Retinal pigment epithelial cell (primary cell): ENCODE data around the gene SEMA3G.

ENCODE experiments used
- DNase-seq: peaks from one replicate; pipeline ENCODE4 v3.0.0-alpha.2; 2010; ENCODE audit warnings: low read depth
- H3K4me3 ChIP-seq: 2 replicates; pipeline ENCODE4 v1.5.1; 2011; ENCODE audit warnings: mild to moderate bottlenecking, low read length, control low read depth, moderate library complexity
- TF ChIP-seq, protein P1 (sequence below): conservative IDR thresholded peaks from 2 replicates; pipeline ENCODE4 v1.5.1; 2011; ENCODE audit warnings: low read depth, low read length, control low read depth, inconsistent platforms

The SEMA3G gene

DNA sequence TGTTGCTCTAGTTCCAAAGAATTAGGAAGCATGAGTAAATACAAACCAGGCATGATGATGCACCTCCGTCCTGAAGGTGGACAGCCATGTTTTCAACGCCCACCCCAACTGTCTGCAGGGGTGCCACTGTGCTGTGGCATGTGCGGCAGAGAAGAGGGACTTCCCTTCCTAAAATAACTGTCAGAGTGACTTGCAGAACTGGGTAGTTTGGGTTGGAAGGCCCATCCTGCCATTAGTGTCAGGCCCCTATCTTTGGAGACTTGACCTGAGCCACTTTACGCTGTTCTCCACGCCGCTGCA is 32.8 kb upstream of the SEMA3G start:
- H3K4me3 ChIP-seq, result no peak overlapping the region
- DNase-seq, result no peak
- TF ChIP-seq, protein P1, sequence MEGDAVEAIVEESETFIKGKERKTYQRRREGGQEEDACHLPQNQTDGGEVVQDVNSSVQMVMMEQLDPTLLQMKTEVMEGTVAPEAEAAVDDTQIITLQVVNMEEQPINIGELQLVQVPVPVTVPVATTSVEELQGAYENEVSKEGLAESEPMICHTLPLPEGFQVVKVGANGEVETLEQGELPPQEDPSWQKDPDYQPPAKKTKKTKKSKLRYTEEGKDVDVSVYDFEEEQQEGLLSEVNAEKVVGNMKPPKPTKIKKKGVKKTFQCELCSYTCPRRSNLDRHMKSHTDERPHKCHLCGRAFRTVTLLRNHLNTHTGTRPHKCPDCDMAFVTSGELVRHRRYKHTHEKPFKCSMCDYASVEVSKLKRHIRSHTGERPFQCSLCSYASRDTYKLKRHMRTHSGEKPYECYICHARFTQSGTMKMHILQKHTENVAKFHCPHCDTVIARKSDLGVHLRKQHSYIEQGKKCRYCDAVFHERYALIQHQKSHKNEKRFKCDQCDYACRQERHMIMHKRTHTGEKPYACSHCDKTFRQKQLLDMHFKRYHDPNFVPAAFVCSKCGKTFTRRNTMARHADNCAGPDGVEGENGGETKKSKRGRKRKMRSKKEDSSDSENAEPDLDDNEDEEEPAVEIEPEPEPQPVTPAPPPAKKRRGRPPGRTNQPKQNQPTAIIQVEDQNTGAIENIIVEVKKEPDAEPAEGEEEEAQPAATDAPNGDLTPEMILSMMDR, result no peak

DNA sequence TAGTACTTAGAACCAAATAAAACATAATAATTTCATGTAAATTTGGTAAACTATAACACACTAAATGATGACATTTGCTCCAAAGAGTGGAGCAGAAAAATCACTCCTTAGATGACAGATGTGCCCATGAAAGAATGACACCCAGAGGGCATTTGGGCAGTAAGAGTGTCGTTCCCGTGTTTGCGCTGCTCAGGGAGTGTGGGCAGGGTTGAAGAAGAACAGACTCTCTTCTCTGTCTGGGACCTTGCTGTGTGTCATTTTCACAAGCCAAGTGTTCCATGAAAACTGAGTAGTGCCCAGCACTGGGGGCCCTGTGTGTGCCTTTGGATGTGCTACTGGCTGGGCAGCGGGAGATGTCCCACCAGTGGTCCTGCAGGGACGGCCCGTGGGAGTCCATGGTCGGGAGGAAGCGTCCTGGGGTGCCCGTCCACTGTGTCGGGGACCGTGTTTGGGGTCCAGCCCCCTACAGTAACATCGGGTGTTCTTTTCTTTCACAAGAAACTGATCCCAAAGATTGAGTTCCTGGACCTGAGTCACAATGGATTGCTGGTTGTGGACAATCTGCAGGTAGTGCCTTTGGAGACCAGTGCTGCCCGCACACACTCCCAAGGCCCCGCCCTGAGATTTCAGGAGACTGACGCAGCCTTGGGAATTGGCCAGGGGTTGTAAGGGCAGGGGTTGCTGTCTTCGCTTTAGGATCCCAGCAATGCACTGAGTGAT is 32.3 kb upstream of the SEMA3G start:
- DNase-seq, result no peak
- H3K4me3 ChIP-seq, result no peak overlapping the region
- TF ChIP-seq, protein P1, result no peak

DNA sequence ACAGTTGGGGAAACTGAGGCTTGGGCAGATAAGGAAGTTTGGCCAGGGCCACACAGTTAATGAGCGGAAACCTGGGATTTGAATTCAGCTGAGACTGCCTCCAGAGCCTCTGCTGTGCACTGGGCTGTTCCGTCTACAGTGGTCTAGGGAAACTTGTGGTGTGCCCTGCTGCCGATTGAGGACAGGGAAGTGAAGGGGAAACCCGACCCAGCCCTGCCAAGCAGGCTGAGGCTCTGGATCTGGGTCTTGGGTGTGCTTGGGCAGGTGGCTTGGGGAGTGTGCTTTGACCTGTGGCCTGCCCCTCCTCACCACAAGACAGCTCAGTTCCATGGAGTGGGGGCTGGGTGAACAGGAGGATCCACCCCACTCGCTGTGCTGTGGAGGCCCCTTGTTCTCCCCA is 28.1 kb upstream of the SEMA3G start:
- DNase-seq, result no peak
- TF ChIP-seq, protein P1, result no peak
- no peak overlapping the region for H3K4me3 ChIP-seq

DNA sequence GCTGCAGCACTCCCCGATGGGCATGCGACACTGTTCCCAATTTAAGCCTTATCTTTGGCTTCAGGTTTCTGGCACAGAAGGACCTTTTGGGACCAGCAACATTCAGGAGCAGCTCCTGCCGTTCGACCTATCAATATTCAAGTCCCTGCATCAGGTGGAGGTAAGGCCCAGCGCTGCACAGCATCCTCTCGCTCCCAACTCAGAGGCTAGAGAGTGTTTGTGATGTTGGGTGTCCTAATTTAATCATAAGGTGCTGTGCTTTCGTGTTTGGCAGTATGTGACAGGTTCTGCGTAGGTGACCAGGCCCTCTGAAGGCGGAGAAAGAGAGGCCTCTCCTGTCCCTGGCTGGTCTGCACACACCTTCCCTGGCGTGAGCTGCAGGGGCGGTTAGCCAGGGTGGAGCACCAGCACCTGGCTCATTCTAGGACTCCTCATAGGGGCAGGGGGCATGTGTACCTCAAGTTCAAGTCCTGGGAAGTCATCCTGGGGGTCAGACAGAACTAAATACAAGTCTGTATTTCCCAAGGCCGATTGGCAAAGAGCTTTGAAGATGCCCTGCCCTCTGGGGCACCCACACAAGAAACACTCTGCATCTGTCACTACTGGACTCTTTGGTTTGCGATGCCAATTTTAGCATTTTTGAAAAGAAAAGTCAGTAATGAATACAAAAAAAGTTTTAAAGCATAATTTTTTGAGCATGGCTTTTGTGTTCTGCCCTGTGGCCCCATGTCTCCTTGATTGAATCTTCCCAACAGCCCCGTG is 27.5 kb upstream of the SEMA3G start:
- TF ChIP-seq, protein P1, result no peak
- no peak overlapping the region for H3K4me3 ChIP-seq
- DNase-seq, result no peak

GRCh38 chr3:52471371-52472238 is 26.7 kb upstream of the SEMA3G start:
- no peak overlapping the region for H3K4me3 ChIP-seq
- TF ChIP-seq, protein P1, result peak; percentile 75
- DNase-seq, result no peak

- TF ChIP-seq, protein P1, result no peak
- no peak for DNase-seq
- no peak overlapping the region for H3K4me3 ChIP-seq
These were observed 26.0 kb upstream of the SEMA3G start for GRCh38 chr3:52470920-52471319.
